ENCODE results near the gene CCDC3.
"Not testable (repeated sequence)": the region's sequence is repeated elsewhere in the genome, so short reads cannot be mapped to it uniquely, and the experiment has no call there.

The CCDC3 gene

GRCh38 chr10:12876266-12876665 is 125.2 kb downstream of the CCDC3 start:
- DNase-seq, result no peak

GRCh38 chr10:12875100-12875499 is 126.4 kb downstream of the CCDC3 start:
- no peak for DNase-seq

GRCh38 chr10:12874501-12874900 is 127.0 kb downstream of the CCDC3 start:
- DNase-seq, result no peak

GRCh38 chr10:12873172-12873571 is 128.3 kb downstream of the CCDC3 start:
- DNase-seq, result no peak

GRCh38 chr10:12872577-12872976 is 128.9 kb downstream of the CCDC3 start:
- DNase-seq, result no peak

- DNase-seq, result no peak
Observed at GRCh38 chr10:12869427-12869826, 132.1 kb downstream of the CCDC3 start.

GRCh38 chr10:12868229-12868628 is 133.3 kb downstream of the CCDC3 start:
- no peak for DNase-seq

- DNase-seq, result not testable (repeated sequence)
Observed at GRCh38 chr10:12865515-12865914, 136.0 kb downstream of the CCDC3 start.

- no peak for DNase-seq
Observed at GRCh38 chr10:12862459-12862858, 139.1 kb downstream of the CCDC3 start.

GRCh38 chr10:12854988-12855387 is 146.5 kb downstream of the CCDC3 start:
- DNase-seq, result no peak

GRCh38 chr10:12852687-12853086 is 148.8 kb downstream of the CCDC3 start:
- DNase-seq, result no peak

- peak; percentile 51 for DNase-seq
Observed at GRCh38 chr10:12849319-12850181, 152.0 kb downstream of the CCDC3 start.

- DNase-seq, result no peak
Observed at GRCh38 chr10:12848439-12849173, 152.9 kb downstream of the CCDC3 start.

GRCh38 chr10:12847361-12847975 is 154.0 kb downstream of the CCDC3 start:
- DNase-seq, result peak; percentile 19

GRCh38 chr10:12846718-12847117 is 154.8 kb downstream of the CCDC3 start:
- DNase-seq, result no peak

All from SHP77 treated with DMSO at 0.1 percent for 48 hours (cell line).